NK-92 (cell line): ENCODE data around the gene OLFM1.

ENCODE experiments used
- DNase-seq: peaks from one replicate; lab custom pipeline; 2025; ENCODE audit not compliant: unreplicated experiment; lab: John Stamatoyannopoulos, UW

OLFM1 gene

GRCh38 chr9:135088979-135089847, 1.7 kb downstream of the OLFM1 start:
- no peak for DNase-seq

GRCh38 chr9:135090081-135090480, 2.6 kb downstream of the OLFM1 start:
- DNase-seq, result no peak

- DNase-seq, result no peak
These were observed 3.1 kb downstream of the OLFM1 start for GRCh38 chr9:135090547-135090946.

- no peak for DNase-seq
These were observed 4.1 kb downstream of the OLFM1 start for GRCh38 chr9:135091545-135091944.

GRCh38 chr9:135093111-135093510, 5.6 kb downstream of the OLFM1 start:
- no peak for DNase-seq

- no peak for DNase-seq
These were observed 6.6 kb downstream of the OLFM1 start for GRCh38 chr9:135093911-135094584.

- no peak for DNase-seq
These were observed 8.3 kb downstream of the OLFM1 start for GRCh38 chr9:135095470-135096407.

GRCh38 chr9:135096408-135096895, 9.0 kb downstream of the OLFM1 start:
- DNase-seq, result no peak

GRCh38 chr9:135098400-135099105, 11.1 kb downstream of the OLFM1 start:
- no peak for DNase-seq

GRCh38 chr9:135099574-135099973, 12.1 kb downstream of the OLFM1 start:
- DNase-seq, result no peak

GRCh38 chr9:135100241-135100681, 12.8 kb downstream of the OLFM1 start:
- DNase-seq, result no peak

GRCh38 chr9:135100725-135101410, 13.4 kb downstream of the OLFM1 start:
- DNase-seq, result no peak

- no peak for DNase-seq
These were observed 14.0 kb downstream of the OLFM1 start for GRCh38 chr9:135101486-135101885.

- no peak for DNase-seq
These were observed 14.5 kb downstream of the OLFM1 start for GRCh38 chr9:135101926-135102325.

GRCh38 chr9:135102331-135102730, 14.9 kb downstream of the OLFM1 start:
- DNase-seq, result no peak

- no peak for DNase-seq
These were observed 15.6 kb downstream of the OLFM1 start for GRCh38 chr9:135103001-135103446.

- no peak for DNase-seq
These were observed 16.6 kb downstream of the OLFM1 start for GRCh38 chr9:135103931-135104639.

GRCh38 chr9:135104761-135105160, 17.3 kb downstream of the OLFM1 start:
- no peak for DNase-seq

- DNase-seq, result no peak
These were observed 17.8 kb downstream of the OLFM1 start for GRCh38 chr9:135105211-135105745.
